Liver (tissue), 9 donors: ENCODE data around the gene PIEZO2. TPM values are rescaled to one million over a fixed set of nuclear protein-coding genes. Genes with fewer than 3 reads are reported as not detected.

Source experiments
- DNase-seq: peaks from one replicate; pipeline ENCODE4 v3.0.0-alpha.2; 2017; ENCODE audit warnings: low spot score
- H3K27ac ChIP-seq, 2 donors: one replicate each; pipeline ENCODE4 v1.7.0; 2013; ENCODE audit warnings: inconsistent platforms in 2 of 2, low read length in 2 of 2, control low read depth in 1 of 2, low read depth in 1 of 2, mild to moderate bottlenecking in 1 of 2
- H3K27me3 ChIP-seq, 4 donors: one replicate each; pipeline versions ENCODE4 v1.6.1 to v1.7.0; 2013; ENCODE audit warnings: low read length in 3 of 4, inconsistent platforms in 1 of 4, mild to moderate bottlenecking in 1 of 4, moderate library complexity in 1 of 4; ENCODE audit not compliant: control insufficient read depth in 4 of 4, insufficient read depth in 4 of 4
- H3K36me3 ChIP-seq, 4 donors: one replicate each; pipeline versions ENCODE4 v1.6.1 to v1.7.0; 2013; ENCODE audit warnings: low read length in 3 of 4, mild to moderate bottlenecking in 3 of 4, low read depth in 1 of 4, moderate library complexity in 1 of 4; ENCODE audit not compliant: control insufficient read depth in 4 of 4, insufficient read depth in 3 of 4
- H3K4me1 ChIP-seq, 4 donors: one replicate each; pipeline versions ENCODE4 v1.6.1 to v1.7.0; 2013; ENCODE audit warnings: low read length in 3 of 4, mild to moderate bottlenecking in 3 of 4, moderate library complexity in 1 of 4; ENCODE audit not compliant: control insufficient read depth in 4 of 4, insufficient read depth in 4 of 4
- H3K4me3 ChIP-seq, 3 donors: one replicate each; pipeline versions ENCODE4 v1.6.1 to v1.7.0; 2013; ENCODE audit warnings: low read length in 3 of 3, control low read depth in 1 of 3, low read depth in 1 of 3, mild to moderate bottlenecking in 1 of 3
- H3K9ac ChIP-seq, 2 donors: one replicate each; pipeline ENCODE4 v1.7.0; 2013; ENCODE audit warnings: low read length in 2 of 2, mild to moderate bottlenecking in 2 of 2, moderate library complexity in 2 of 2, control low read depth in 1 of 2, low read depth in 1 of 2
- H3K9me3 ChIP-seq, 4 donors: one replicate each; pipeline versions ENCODE4 v1.6.1 to v1.7.0; 2013; ENCODE audit warnings: low read length in 3 of 4; ENCODE audit not compliant: control insufficient read depth in 4 of 4
- CTCF ChIP-seq: fragments of 150-350 bp; IDR thresholded peaks from 2 replicates; pipeline ENCODE4 v1.5.1; 2017; ENCODE audit warnings: improper control_type of control experiment, low read depth, low read length; ENCODE audit not compliant: missing input control
- EGR1 ChIP-seq, 2 donors: IDR thresholded peaks; 2 replicates each; pipeline ENCODE4 v1.6.1; 2016 to 2018; ENCODE audit warnings: antibody characterized with exemption in 2 of 2, low read depth in 2 of 2
- FOXA1 ChIP-seq: IDR thresholded peaks from 2 replicates; pipeline ENCODE4 v1.6.1; 2016; ENCODE audit warnings: antibody characterized with exemption
- GABPA ChIP-seq, 2 donors: IDR thresholded peaks in 1 of 2; conservative IDR thresholded peaks in 1 of 2; 2 replicates each; pipeline ENCODE4 v1.6.1; 2016; ENCODE audit warnings: antibody characterized with exemption in 2 of 2, mild to moderate bottlenecking in 1 of 2, moderate library complexity in 1 of 2
- HNF4G ChIP-seq: IDR thresholded peaks from 2 replicates; pipeline ENCODE4 v1.6.1; 2016; ENCODE audit warnings: antibody characterized with exemption
- JUND ChIP-seq, 2 donors: IDR thresholded peaks; 2 replicates each; pipeline ENCODE4 v1.6.1; 2016; ENCODE audit warnings: antibody characterized with exemption in 2 of 2
- NR2F2 ChIP-seq: IDR thresholded peaks from 2 replicates; pipeline ENCODE4 v1.6.1; 2016; ENCODE audit warnings: antibody characterized with exemption
- RAD21 ChIP-seq, 2 donors: IDR thresholded peaks; 2 replicates each; pipeline ENCODE4 v1.6.1; 2016; ENCODE audit warnings: antibody characterized with exemption in 2 of 2, mild to moderate bottlenecking in 2 of 2
- RXRA ChIP-seq, 2 donors: IDR thresholded peaks; 2 replicates each; pipeline ENCODE4 v1.6.1; 2017 to 2018; ENCODE audit warnings: antibody characterized with exemption in 2 of 2, mild to moderate bottlenecking in 1 of 2
- SP1 ChIP-seq: IDR thresholded peaks from 2 replicates; pipeline ENCODE4 v1.6.1; 2018; ENCODE audit warnings: antibody characterized with exemption, mild to moderate bottlenecking
- TAF1 ChIP-seq: conservative IDR thresholded peaks from 2 replicates; pipeline ENCODE4 v1.6.1; 2016; ENCODE audit warnings: antibody characterized with exemption, mild to moderate bottlenecking
- WGBS: extraction: QIAGEN DNeasy Blood & Tissue Kit; methylation state at CpG from one replicate; pipeline ENCODE4 v1.1.7; 2013; 5-methylcytosine and 5-hydroxymethylcytosine counted together
- polyA plus RNA-seq, 2 donors: library from polyadenylated mRNA; stranded (reverse) in 1 of 2; unstranded in 1 of 2; fragments of 200-250 nt in 1 of 2; fragments of >200 nt in 1 of 2; fragmentation: Nextera tagmentation in 1 of 2; extraction: Ambion mirVana in 1 of 2; gene quantifications; one replicate each; pipeline versions ENCODE4 v1.2.1 to v1.2.3, GENCODE V29; 2013 to 2015
- total RNA-seq, 2 donors: library from RNA; depleted of rRNA; stranded (reverse); fragments of >200 nt; gene quantifications; one replicate each; pipeline ENCODE4 v1.2.3, GENCODE V29; 2014
- TF ChIP-seq, protein P1 (sequence below): IDR thresholded peaks from 2 replicates; pipeline ENCODE4 v1.6.1; 2016; ENCODE audit warnings: antibody characterized with exemption
- TF ChIP-seq, protein P2 (sequence below): IDR thresholded peaks from 2 replicates; pipeline ENCODE4 v1.6.1; 2016; ENCODE audit warnings: antibody characterized with exemption
- TF ChIP-seq, protein P3 (sequence below): IDR thresholded peaks from 2 replicates; pipeline ENCODE4 v1.6.1; 2016; ENCODE audit warnings: antibody characterized with exemption, mild to moderate bottlenecking
- TF ChIP-seq, protein P4 (sequence below): IDR thresholded peaks from 2 replicates; pipeline ENCODE4 v1.6.1; 2016; ENCODE audit warnings: antibody characterized with exemption
- donor health status: healthy.
- donor health status: healthy.
- donor health status: healthy.
- donor health status: healthy.
- donor health status: healthy.

PIEZO2 gene
- total and polyA plus RNA-seq, 4 donors: 1.1 to 12.3 (median 4.8) TPM

DNA sequence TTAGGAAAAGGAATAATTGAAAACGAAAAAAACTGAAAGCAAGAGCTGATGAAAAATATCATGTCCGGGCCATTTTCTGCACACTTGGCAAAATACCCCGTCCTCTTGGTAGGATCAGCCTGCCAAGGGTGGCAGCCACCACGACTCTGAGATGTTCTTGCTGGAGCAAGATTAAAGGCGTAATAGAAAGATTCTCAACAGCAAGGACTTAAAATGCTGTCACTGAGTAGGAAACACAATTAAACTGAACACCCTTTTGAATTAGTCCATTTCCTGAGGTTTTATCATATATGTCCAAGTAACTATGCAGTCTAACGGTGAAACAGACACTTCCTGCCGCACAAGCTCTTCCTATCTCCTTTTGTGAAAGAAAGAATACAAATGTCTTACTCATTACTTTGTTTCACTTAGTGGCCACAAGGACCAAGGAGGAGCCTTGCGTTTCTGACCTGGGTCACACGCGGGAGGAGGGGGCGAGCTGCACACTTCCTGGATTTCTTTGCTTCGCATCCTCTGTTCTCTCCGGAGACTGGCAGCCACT lies 222.7 kb downstream of the PIEZO2 start:
- WGBS: 68% methylated on average over 13 of the region's 13 CpGs
- Histone ChIP-seq H3K4me3 (no peak overlapping the region), H3K27me3 (no peaks in the 10 kb centered on the region), H3K9me3 (no peaks in the 10 kb centered on the region), H3K9ac (no peak overlapping the region), H3K36me3 (no peaks in the 10 kb centered on the region), H3K4me1 (peaks cover 0 to 2% (median 0%) of the 10 kb centered on the region in 4 donors), H3K27ac (peak overlapping the region; percentile 36 to 58)
- no peak for DNase-seq
- TF ChIP-seq, protein P1, sequence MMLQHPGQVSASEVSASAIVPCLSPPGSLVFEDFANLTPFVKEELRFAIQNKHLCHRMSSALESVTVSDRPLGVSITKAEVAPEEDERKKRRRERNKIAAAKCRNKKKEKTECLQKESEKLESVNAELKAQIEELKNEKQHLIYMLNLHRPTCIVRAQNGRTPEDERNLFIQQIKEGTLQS: no peak
- peak in 1 of 2 donors; percentile 12 for TF ChIP-seq RXRA (IDR thresholded peaks at IDR 0.05)
- peak; percentile 77 for TF ChIP-seq NR2F2

- peaks cover 0 to 2% (median 0%) of the 10 kb centered on the region in 4 donors for H3K4me1 ChIP-seq
- H3K9ac ChIP-seq: no peak overlapping the region
- no peaks in the 10 kb centered on the region for H3K36me3 ChIP-seq
- DNase-seq: no peak
- WGBS: 95% methylated on average over 4 of the region's 4 CpGs
- TF ChIP-seq, protein P1: no peak
- TF ChIP-seq HNF4G: no peak
- no peak for TF ChIP-seq SP1
- TF ChIP-seq RXRA (IDR thresholded peaks at IDR 0.05): no peak
- no peak for TF ChIP-seq GABPA (IDR thresholded peaks at IDR 0.05 in 1 of 2, conservative IDR thresholded peaks at IDR 0.05 in 1 of 2)
- no peak for TF ChIP-seq RAD21 (IDR thresholded peaks at IDR 0.05)
- no peak for TF ChIP-seq FOXA1
- TF ChIP-seq, protein P2, sequence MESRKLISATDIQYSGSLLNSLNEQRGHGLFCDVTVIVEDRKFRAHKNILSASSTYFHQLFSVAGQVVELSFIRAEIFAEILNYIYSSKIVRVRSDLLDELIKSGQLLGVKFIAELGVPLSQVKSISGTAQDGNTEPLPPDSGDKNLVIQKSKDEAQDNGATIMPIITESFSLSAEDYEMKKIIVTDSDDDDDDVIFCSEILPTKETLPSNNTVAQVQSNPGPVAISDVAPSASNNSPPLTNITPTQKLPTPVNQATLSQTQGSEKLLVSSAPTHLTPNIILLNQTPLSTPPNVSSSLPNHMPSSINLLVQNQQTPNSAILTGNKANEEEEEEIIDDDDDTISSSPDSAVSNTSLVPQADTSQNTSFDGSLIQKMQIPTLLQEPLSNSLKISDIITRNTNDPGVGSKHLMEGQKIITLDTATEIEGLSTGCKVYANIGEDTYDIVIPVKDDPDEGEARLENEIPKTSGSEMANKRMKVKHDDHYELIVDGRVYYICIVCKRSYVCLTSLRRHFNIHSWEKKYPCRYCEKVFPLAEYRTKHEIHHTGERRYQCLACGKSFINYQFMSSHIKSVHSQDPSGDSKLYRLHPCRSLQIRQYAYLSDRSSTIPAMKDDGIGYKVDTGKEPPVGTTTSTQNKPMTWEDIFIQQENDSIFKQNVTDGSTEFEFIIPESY: no peak
- TF ChIP-seq, protein P3, sequence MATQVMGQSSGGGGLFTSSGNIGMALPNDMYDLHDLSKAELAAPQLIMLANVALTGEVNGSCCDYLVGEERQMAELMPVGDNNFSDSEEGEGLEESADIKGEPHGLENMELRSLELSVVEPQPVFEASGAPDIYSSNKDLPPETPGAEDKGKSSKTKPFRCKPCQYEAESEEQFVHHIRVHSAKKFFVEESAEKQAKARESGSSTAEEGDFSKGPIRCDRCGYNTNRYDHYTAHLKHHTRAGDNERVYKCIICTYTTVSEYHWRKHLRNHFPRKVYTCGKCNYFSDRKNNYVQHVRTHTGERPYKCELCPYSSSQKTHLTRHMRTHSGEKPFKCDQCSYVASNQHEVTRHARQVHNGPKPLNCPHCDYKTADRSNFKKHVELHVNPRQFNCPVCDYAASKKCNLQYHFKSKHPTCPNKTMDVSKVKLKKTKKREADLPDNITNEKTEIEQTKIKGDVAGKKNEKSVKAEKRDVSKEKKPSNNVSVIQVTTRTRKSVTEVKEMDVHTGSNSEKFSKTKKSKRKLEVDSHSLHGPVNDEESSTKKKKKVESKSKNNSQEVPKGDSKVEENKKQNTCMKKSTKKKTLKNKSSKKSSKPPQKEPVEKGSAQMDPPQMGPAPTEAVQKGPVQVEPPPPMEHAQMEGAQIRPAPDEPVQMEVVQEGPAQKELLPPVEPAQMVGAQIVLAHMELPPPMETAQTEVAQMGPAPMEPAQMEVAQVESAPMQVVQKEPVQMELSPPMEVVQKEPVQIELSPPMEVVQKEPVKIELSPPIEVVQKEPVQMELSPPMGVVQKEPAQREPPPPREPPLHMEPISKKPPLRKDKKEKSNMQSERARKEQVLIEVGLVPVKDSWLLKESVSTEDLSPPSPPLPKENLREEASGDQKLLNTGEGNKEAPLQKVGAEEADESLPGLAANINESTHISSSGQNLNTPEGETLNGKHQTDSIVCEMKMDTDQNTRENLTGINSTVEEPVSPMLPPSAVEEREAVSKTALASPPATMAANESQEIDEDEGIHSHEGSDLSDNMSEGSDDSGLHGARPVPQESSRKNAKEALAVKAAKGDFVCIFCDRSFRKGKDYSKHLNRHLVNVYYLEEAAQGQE: no peak
- TF ChIP-seq TAF1: no peak
- H3K27ac ChIP-seq: no peak overlapping the region
- H3K27me3 ChIP-seq: no peaks in the 10 kb centered on the region
- H3K9me3 ChIP-seq: no peaks in the 10 kb centered on the region
- no peak overlapping the region for H3K4me3 ChIP-seq
These were observed 225.1 kb downstream of the PIEZO2 start for GRCh38 chr18:10924290-10924689.

GRCh38 chr18:10923551-10924070 lies 225.8 kb downstream of the PIEZO2 start:
- TF ChIP-seq GABPA (IDR thresholded peaks at IDR 0.05 in 1 of 2, conservative IDR thresholded peaks at IDR 0.05 in 1 of 2): no peak
- no peak for TF ChIP-seq CTCF
- TF ChIP-seq, protein P4, sequence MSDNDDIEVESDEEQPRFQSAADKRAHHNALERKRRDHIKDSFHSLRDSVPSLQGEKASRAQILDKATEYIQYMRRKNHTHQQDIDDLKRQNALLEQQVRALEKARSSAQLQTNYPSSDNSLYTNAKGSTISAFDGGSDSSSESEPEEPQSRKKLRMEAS: no peak
- TF ChIP-seq FOXA1: no peak
- TF ChIP-seq TAF1: no peak
- no peak for TF ChIP-seq EGR1 (IDR thresholded peaks at IDR 0.05; ENCODE audit: low read depth in 2 of 2)
- TF ChIP-seq JUND (IDR thresholded peaks at IDR 0.05): no peak
- Histone ChIP-seq H3K36me3 (no peaks in the 10 kb centered on the region), H3K9me3 (no peaks in the 10 kb centered on the region), H3K4me1 (peaks cover 0 to 2% (median 0%) of the 10 kb centered on the region in 4 donors), H3K27me3 (no peaks in the 10 kb centered on the region), H3K27ac (no peak overlapping the region), H3K4me3 (no peak overlapping the region), H3K9ac (no peak overlapping the region)
- DNase-seq: no peak
- 78% methylated on average over 1 of the region's 1 CpG for WGBS
